HepG2 (cell line): ENCODE data around the gene DSG2. TPM values are rescaled to one million over a fixed set of nuclear protein-coding genes. Genes with fewer than 3 reads are reported as not detected.

ENCODE experiments used
- polyA plus RNA-seq, 8 experiments: library from polyadenylated mRNA; depleted of rRNA in 3 of 8; stranded (reverse) in 7 of 8; unstranded in 1 of 8; fragments of >200 nt; fragmentation: Illumina TruSeq in 4 of 8; extraction: Trizol in 4 of 8; gene quantifications; 2 replicates each; pipeline versions ENCODE4 v1.2.1 to v1.2.3, GENCODE V29; 2011 to 2016; ENCODE audit warnings: low read depth in 4 of 8, missing spikeins in 1 of 8, mixed read lengths in 1 of 8; ENCODE audit not compliant: insufficient read depth in 1 of 8
- total RNA-seq, 5 experiments: library from RNA; depleted of rRNA; stranded (reverse); fragments of >200 nt; fragmentation: Illumina TruSeq; extraction: Trizol; gene quantifications; 2 replicates each; pipeline ENCODE4 v1.2.3, GENCODE V29; 2016; ENCODE audit warnings: low read depth in 1 of 5

The DSG2 gene
- total and polyA plus RNA-seq, 2 of the 13 experiments (the other 11 are each of a cell fraction or from before 2014, with no cell fraction given) = 23.3 to 66.7 TPM

Other genes with a start within 250 kb of the DSG2 start
- not detected in 2 replicates for gene DSG1, start 180.0 kb upstream of the DSG2 start, total RNA-seq (2016; rRNA removed; fragmentation: Illumina TruSeq; extraction: Trizol)
- 0.04 and 0.13 TPM in 2 replicates for gene DSG1, start 180.0 kb upstream of the DSG2 start, polyA plus RNA-seq (2011; rRNA removed)
- gene DSG4, start 121.4 kb upstream of the DSG2 start, total RNA-seq (2016; rRNA removed; fragmentation: Illumina TruSeq; extraction: Trizol) = not detected in 2 replicates
- gene DSG4, start 121.4 kb upstream of the DSG2 start, polyA plus RNA-seq (2011; rRNA removed) = 0.04 and 0.07 TPM in 2 replicates
- not detected in 2 replicates for gene DSG3, start 50.4 kb upstream of the DSG2 start, total RNA-seq (2016; rRNA removed; fragmentation: Illumina TruSeq; extraction: Trizol)
- not detected in 2 replicates for gene DSG3, start 50.4 kb upstream of the DSG2 start, polyA plus RNA-seq (2011; rRNA removed)
- 42.2 and 91.3 TPM in 2 replicates for gene TTR, start 93.7 kb downstream of the DSG2 start, total RNA-seq (2016; rRNA removed; fragmentation: Illumina TruSeq; extraction: Trizol)
- gene TTR, start 93.7 kb downstream of the DSG2 start, polyA plus RNA-seq (2011; rRNA removed) = 496 and 510 TPM in 2 replicates
- gene B4GALT6, start 186.4 kb downstream of the DSG2 start, total RNA-seq (2016; rRNA removed; fragmentation: Illumina TruSeq; extraction: Trizol) = 3.3 and 3.8 TPM in 2 replicates
- 1.7 and 1.9 TPM in 2 replicates for gene B4GALT6, start 186.4 kb downstream of the DSG2 start, polyA plus RNA-seq (2011; rRNA removed)